Esophagus muscularis mucosa (tissue), 4 donors: ENCODE results near the gene DDR1.

Experiments used
- CTCF ChIP-seq, 3 experiments: fragments of 200-600 bp in 2 of 3; fragments of 450-650 bp in 1 of 3; sonication (generic) in 2 of 3; IDR thresholded peaks; one replicate each; pipeline ENCODE4 v1.5.1; 2017 to 2019; ENCODE audit warnings: antibody characterized with exemption in 3 of 3, mild to moderate bottlenecking in 2 of 3, moderate library complexity in 1 of 3
- EP300 ChIP-seq: sonication (generic); formaldehyde crosslinking; IDR thresholded peaks from one replicate; pipeline ENCODE4 v1.6.1; 2017; ENCODE audit warnings: antibody characterized with exemption
- POLR2A ChIP-seq: fragments of 450-650 bp; IDR thresholded peaks from one replicate; pipeline ENCODE4 v1.6.1; 2017; ENCODE audit warnings: antibody characterized with exemption, moderate library complexity, mild to moderate bottlenecking, low read depth

- TF ChIP-seq CTCF (IDR thresholded peaks at IDR 0.05) (no peak), POLR2A (no peak), EP300 (no peak)
Measured at GRCh38 chr6:30931272-30931671, 47.0 kb downstream of the DDR1 start.
